Measurements from ENCODE around the gene AOAH. TPM values are rescaled to one million over a fixed set of nuclear protein-coding genes. Genes with fewer than 3 reads are reported as not detected.

Gene AOAH
- total and polyA plus RNA-seq, 4 experiments from 2014 or later: 1.5 to 5.4 (median 4.2) TPM

- Mint-ChIP-seq H3K4me3 (no peak overlapping the region), H3K36me3 (peaks cover 0 to 1% of the 10 kb centered on the region in 2 donors), H3K27ac (peak overlapping the region in 1 of 7 donors; percentile 74), H3K27me3 (peaks cover 0 to 3% of the 10 kb centered on the region in 2 donors), H3K4me1 (peaks cover 0 to 4% (median 0%) of the 10 kb centered on the region in 4 donors), H3K9me3 (no peaks in the 10 kb centered on the region)
- no peak overlapping the region for H3K27ac ChIP-seq (ENCODE audit: low read depth, low read length)
- POLR2A ChIA-PET (ENCODE audit: partially characterized antibody): no interaction called here
- H3K9me3 ChIP-seq (ENCODE audit: control insufficient read depth in 1 of 2, low read length in 2 of 2): no peaks in the 10 kb centered on the region
- no peaks in the 10 kb centered on the region for H3K27me3 ChIP-seq (ENCODE audit: insufficient read depth, low read length)
- H3K4me3 ChIP-seq (ENCODE audit: low read length in 2 of 2): no peak overlapping the region
- H3K36me3 ChIP-seq (ENCODE audit: insufficient read depth, low read length): no peaks in the 10 kb centered on the region
- H3K4me1 ChIP-seq (ENCODE audit: insufficient read depth, low read length): no peaks in the 10 kb centered on the region
- CTCF ChIA-PET (ENCODE audit: partially characterized antibody): no interaction called here
- no peak for DNase-seq
- intact Hi-C loops (cut with micrococcal nuclease): no loop called here
Measured at GRCh38 chr7:36570528-36571189, 153.6 kb downstream of the AOAH start.

- Histone ChIP-seq H3K36me3 (ENCODE audit: insufficient read depth, low read length) (no peaks in the 10 kb centered on the region), H3K4me3 (ENCODE audit: low read length in 2 of 2) (no peak overlapping the region), H3K4me1 (ENCODE audit: insufficient read depth, low read length) (no peaks in the 10 kb centered on the region), H3K9me3 (ENCODE audit: control insufficient read depth in 1 of 2, low read length in 2 of 2) (no peaks in the 10 kb centered on the region), H3K27ac (ENCODE audit: low read depth, low read length) (no peak overlapping the region), H3K27me3 (ENCODE audit: insufficient read depth, low read length) (no peaks in the 10 kb centered on the region)
- H3K4me1 Mint-ChIP-seq: peaks cover 0 to 4% (median 0%) of the 10 kb centered on the region in 4 donors
- no peaks in the 10 kb centered on the region for H3K36me3 Mint-ChIP-seq
- ChIA-PET CTCF (ENCODE audit: partially characterized antibody) (no interaction called here), POLR2A (ENCODE audit: partially characterized antibody) (no interaction called here)
- intact Hi-C loops (cut with micrococcal nuclease): no loop called here
- H3K27ac Mint-ChIP-seq: no peak overlapping the region
- no peaks in the 10 kb centered on the region for H3K9me3 Mint-ChIP-seq
- no peak for DNase-seq
- no peak overlapping the region for H3K4me3 Mint-ChIP-seq
- peaks cover 0 to 5% of the 10 kb centered on the region in 2 donors for H3K27me3 Mint-ChIP-seq
Measured at GRCh38 chr7:36568452-36568849, 155.8 kb downstream of the AOAH start.

- Mint-ChIP-seq H3K36me3 (no peaks in the 10 kb centered on the region), H3K27ac (peak overlapping the region in 2 of 7 donors; percentile 23 to 37), H3K27me3 (peaks cover 0 to 5% of the 10 kb centered on the region in 2 donors), H3K9me3 (no peaks in the 10 kb centered on the region), H3K4me1 (peaks cover 0 to 4% (median 0%) of the 10 kb centered on the region in 4 donors), H3K4me3 (no peak overlapping the region)
- CTCF ChIA-PET (ENCODE audit: partially characterized antibody): no interaction called here
- no peaks in the 10 kb centered on the region for H3K4me1 ChIP-seq (ENCODE audit: insufficient read depth, low read length)
- H3K27me3 ChIP-seq (ENCODE audit: insufficient read depth, low read length): no peaks in the 10 kb centered on the region
- H3K36me3 ChIP-seq (ENCODE audit: insufficient read depth, low read length): no peaks in the 10 kb centered on the region
- intact Hi-C loops (cut with micrococcal nuclease): no loop called here
- H3K9me3 ChIP-seq (ENCODE audit: control insufficient read depth in 1 of 2, low read length in 2 of 2): no peaks in the 10 kb centered on the region
- H3K27ac ChIP-seq (ENCODE audit: low read depth, low read length): no peak overlapping the region
- DNase-seq: no peak
- POLR2A ChIA-PET (ENCODE audit: partially characterized antibody): no interaction called here
- H3K4me3 ChIP-seq (ENCODE audit: low read length in 2 of 2): no peak overlapping the region
Measured at GRCh38 chr7:36567699-36568451, 156.4 kb downstream of the AOAH start.

- Mint-ChIP-seq H3K9me3 (no peaks in the 10 kb centered on the region), H3K36me3 (no peaks in the 10 kb centered on the region), H3K4me1 (peaks cover 0 to 4% (median 0%) of the 10 kb centered on the region in 4 donors), H3K4me3 (peak overlapping the region in 1 of 8 donors; percentile 20), H3K27ac (no peak overlapping the region), H3K27me3 (peaks cover 0 to 2% of the 10 kb centered on the region in 2 donors)
- H3K9me3 ChIP-seq (ENCODE audit: control insufficient read depth in 1 of 2, low read length in 2 of 2): no peaks in the 10 kb centered on the region
- H3K4me3 ChIP-seq (ENCODE audit: low read length in 2 of 2): no peak overlapping the region
- POLR2A ChIA-PET (ENCODE audit: partially characterized antibody): no interaction called here
- no peaks in the 10 kb centered on the region for H3K27me3 ChIP-seq (ENCODE audit: insufficient read depth, low read length)
- H3K27ac ChIP-seq (ENCODE audit: low read depth, low read length): no peak overlapping the region
- DNase-seq: no peak
- no peaks in the 10 kb centered on the region for H3K4me1 ChIP-seq (ENCODE audit: insufficient read depth, low read length)
- no peaks in the 10 kb centered on the region for H3K36me3 ChIP-seq (ENCODE audit: insufficient read depth, low read length)
- CTCF ChIA-PET (ENCODE audit: partially characterized antibody): interaction anchor here (1.5 kb wide), 1 partner anchor 105 kb away, joined by 3 read pairs; no protein-coding TSS in a partner anchor
- intact Hi-C loops (cut with micrococcal nuclease): no loop called here
Measured at GRCh38 chr7:36565792-36566356, 158.4 kb downstream of the AOAH start.

GRCh38 chr7:36564489-36564888 is 159.8 kb downstream of the AOAH start:
- Mint-ChIP-seq H3K27ac (no peak overlapping the region), H3K36me3 (peaks cover 0 to 1% of the 10 kb centered on the region in 2 donors), H3K4me3 (no peak overlapping the region), H3K9me3 (peaks cover 0 to 2% (median 0%) of the 10 kb centered on the region in 8 donors), H3K27me3 (peaks cover 2% of the 10 kb centered on the region in 2 donors), H3K4me1 (no peaks in the 10 kb centered on the region)
- Histone ChIP-seq H3K4me1 (ENCODE audit: insufficient read depth, low read length) (no peaks in the 10 kb centered on the region), H3K27ac (ENCODE audit: low read depth, low read length) (no peak overlapping the region), H3K9me3 (ENCODE audit: control insufficient read depth in 1 of 2, low read length in 2 of 2) (no peaks in the 10 kb centered on the region), H3K27me3 (ENCODE audit: insufficient read depth, low read length) (no peaks in the 10 kb centered on the region), H3K4me3 (ENCODE audit: low read length in 2 of 2) (no peak overlapping the region), H3K36me3 (ENCODE audit: insufficient read depth, low read length) (no peaks in the 10 kb centered on the region)
- CTCF ChIA-PET (ENCODE audit: partially characterized antibody): no interaction called here
- intact Hi-C loops (cut with micrococcal nuclease): no loop called here
- no peak for DNase-seq
- POLR2A ChIA-PET (ENCODE audit: partially characterized antibody): no interaction called here

- no peak for DNase-seq
- Mint-ChIP-seq H3K9me3 (peaks cover 0 to 8% (median under 1%) of the 10 kb centered on the region in 8 donors), H3K27me3 (peaks cover 2% of the 10 kb centered on the region in 2 donors), H3K36me3 (peaks cover 0 to 5% of the 10 kb centered on the region in 2 donors), H3K4me3 (no peak overlapping the region), H3K27ac (peak overlapping the region in 1 of 7 donors; percentile 9), H3K4me1 (no peaks in the 10 kb centered on the region)
- intact Hi-C loops (cut with micrococcal nuclease): no loop called here
- ChIA-PET POLR2A (ENCODE audit: partially characterized antibody) (no interaction called here), CTCF (ENCODE audit: partially characterized antibody) (no interaction called here)
- Histone ChIP-seq H3K9me3 (ENCODE audit: control insufficient read depth in 1 of 2, low read length in 2 of 2) (no peaks in the 10 kb centered on the region), H3K36me3 (ENCODE audit: insufficient read depth, low read length) (no peaks in the 10 kb centered on the region), H3K4me3 (ENCODE audit: low read length in 2 of 2) (no peak overlapping the region), H3K4me1 (ENCODE audit: insufficient read depth, low read length) (no peaks in the 10 kb centered on the region), H3K27ac (ENCODE audit: low read depth, low read length) (no peak overlapping the region), H3K27me3 (ENCODE audit: insufficient read depth, low read length) (no peaks in the 10 kb centered on the region)
Measured at GRCh38 chr7:36563706-36564327, 160.5 kb downstream of the AOAH start.

GRCh38 chr7:36562121-36562520 is 162.2 kb downstream of the AOAH start:
- no peak overlapping the region for H3K27ac ChIP-seq (ENCODE audit: low read depth, low read length)

More at GRCh38 chr7:36562121-36562520, 162.2 kb downstream of the AOAH start:
- no peak for DNase-seq
- H3K9me3 ChIP-seq (ENCODE audit: control insufficient read depth in 1 of 2, low read length in 2 of 2): no peaks in the 10 kb centered on the region
- no peaks in the 10 kb centered on the region for H3K4me1 ChIP-seq (ENCODE audit: insufficient read depth, low read length)
- Mint-ChIP-seq H3K27ac (no peak overlapping the region), H3K9me3 (peaks cover 0 to 9% (median under 1%) of the 10 kb centered on the region in 8 donors), H3K36me3 (peaks cover 0 to 5% of the 10 kb centered on the region in 2 donors), H3K4me1 (no peaks in the 10 kb centered on the region), H3K27me3 (peaks cover 2% of the 10 kb centered on the region in 2 donors), H3K4me3 (no peak overlapping the region)
- intact Hi-C loops (cut with micrococcal nuclease): no loop called here
- ChIA-PET POLR2A (ENCODE audit: partially characterized antibody) (no interaction called here), CTCF (ENCODE audit: partially characterized antibody) (no interaction called here)
- H3K4me3 ChIP-seq (ENCODE audit: low read length in 2 of 2): no peak overlapping the region
- no peaks in the 10 kb centered on the region for H3K36me3 ChIP-seq (ENCODE audit: insufficient read depth, low read length)
- H3K27me3 ChIP-seq (ENCODE audit: insufficient read depth, low read length): no peaks in the 10 kb centered on the region

All from CD4-positive, alpha-beta memory T cell (primary cell).